ENCODE results near the gene ARAP3.
"Not testable (repeated sequence)": the region's sequence is repeated elsewhere in the genome, so short reads cannot be mapped to it uniquely, and the experiment has no call there.

Gene ARAP3

GRCh38 chr5:141637767-141638419 lies 44.1 kb downstream of the ARAP3 start:
- DNase-seq: peak; percentile 66

- peak; percentile 74 for DNase-seq
These were observed 44.8 kb downstream of the ARAP3 start for GRCh38 chr5:141637123-141637766.

GRCh38 chr5:141636413-141637122 lies 45.5 kb downstream of the ARAP3 start, which contains the start of the genes HDAC3 and RELL2:
TSS of gene HDAC3 (minus strand) at chr5:141636849. CDS start at chr5:141636790, 59 bp downstream.
TSS of gene RELL2 (plus strand) at chr5:141636997. CDS start at chr5:141638226, 1,229 bp downstream.
- peak; percentile 93 for DNase-seq

GRCh38 chr5:141636106-141636412 lies 46.0 kb downstream of the ARAP3 start:
- DNase-seq: no peak

GRCh38 chr5:141635646-141636045 lies 46.4 kb downstream of the ARAP3 start:
- no peak for DNase-seq

- no peak for DNase-seq
These were observed 47.3 kb downstream of the ARAP3 start for GRCh38 chr5:141634720-141635119.

GRCh38 chr5:141633871-141634561 lies 48.0 kb downstream of the ARAP3 start:
- no peak for DNase-seq

GRCh38 chr5:141632650-141633049 lies 49.4 kb downstream of the ARAP3 start:
- no peak for DNase-seq

- DNase-seq: no peak
These were observed 51.4 kb downstream of the ARAP3 start for GRCh38 chr5:141630570-141631140.

GRCh38 chr5:141628175-141628788 lies 53.7 kb downstream of the ARAP3 start:
- no peak for DNase-seq

- no peak for DNase-seq
These were observed 58.4 kb downstream of the ARAP3 start for GRCh38 chr5:141623611-141624010.

GRCh38 chr5:141623186-141623585 lies 58.8 kb downstream of the ARAP3 start:
- DNase-seq: peak; percentile 25

- peak; percentile 99 for DNase-seq
These were observed 63.1 kb downstream of the ARAP3 start, which contains the start of gene DIAPH1 for GRCh38 chr5:141618804-141619554. TSS of gene DIAPH1 (minus strand) at chr5:141619000. CDS start at chr5:141618914, 86 bp downstream.

GRCh38 chr5:141618030-141618803 lies 63.8 kb downstream of the ARAP3 start:
- DNase-seq: peak; percentile 68

- DNase-seq: no peak
These were observed 64.4 kb downstream of the ARAP3 start for GRCh38 chr5:141617682-141618029.

GRCh38 chr5:141617128-141617527 lies 64.9 kb downstream of the ARAP3 start:
- no peak for DNase-seq

GRCh38 chr5:141615991-141616720 lies 65.9 kb downstream of the ARAP3 start:
- peak; percentile 23 for DNase-seq

- no peak for DNase-seq
These were observed 68.7 kb downstream of the ARAP3 start for GRCh38 chr5:141613344-141613743.

GRCh38 chr5:141611289-141611688 lies 70.7 kb downstream of the ARAP3 start:
- no peak for DNase-seq

GRCh38 chr5:141609921-141610320 lies 72.1 kb downstream of the ARAP3 start:
- DNase-seq: not testable (repeated sequence)
